Measurements from ENCODE around the gene POLR1G. TPM values are rescaled to one million over a fixed set of nuclear protein-coding genes. Genes with fewer than 3 reads are reported as not detected.
A peak's percentile ranks its signal among the peaks of the same experiment; 100 is the strongest.

POLR1G gene
- total RNA-seq, 1 donor from 2014 or later: 5.4 TPM

DNA sequence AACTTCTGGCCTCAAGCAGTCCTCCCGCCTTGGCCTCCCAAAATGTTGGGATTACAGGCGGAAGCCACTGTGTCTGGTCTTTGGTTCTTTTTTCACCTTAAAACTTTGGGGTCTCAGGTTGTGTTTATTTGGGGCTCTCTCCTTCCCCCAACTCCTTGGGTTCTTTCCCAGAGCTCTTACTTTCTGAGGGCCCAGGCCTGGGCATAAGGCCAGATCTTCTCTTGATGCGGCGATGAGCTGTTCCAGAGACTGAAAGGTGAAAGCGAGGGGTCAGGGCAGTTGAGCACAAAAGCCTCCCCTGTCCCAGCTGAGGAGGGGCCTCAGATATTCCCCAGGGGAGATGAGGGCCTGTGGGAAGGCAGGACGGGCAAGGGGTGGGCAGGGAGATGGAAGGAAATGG, 7.1 kb downstream of the POLR1G start:
- DNase-seq: no peak
- Histone ChIP-seq H3K9me3 (no peaks in the 10 kb centered on the region), H3K4me1 (no peaks in the 10 kb centered on the region), H3K27ac (no peak overlapping the region), H3K4me3 (no peak overlapping the region), H3K27me3 (no peaks in the 10 kb centered on the region), H3K36me3 (peaks cover 56% of the 10 kb centered on the region)
- intact Hi-C loops (cut with DNase I): no loop called here
- TF ChIP-seq, protein P1, sequence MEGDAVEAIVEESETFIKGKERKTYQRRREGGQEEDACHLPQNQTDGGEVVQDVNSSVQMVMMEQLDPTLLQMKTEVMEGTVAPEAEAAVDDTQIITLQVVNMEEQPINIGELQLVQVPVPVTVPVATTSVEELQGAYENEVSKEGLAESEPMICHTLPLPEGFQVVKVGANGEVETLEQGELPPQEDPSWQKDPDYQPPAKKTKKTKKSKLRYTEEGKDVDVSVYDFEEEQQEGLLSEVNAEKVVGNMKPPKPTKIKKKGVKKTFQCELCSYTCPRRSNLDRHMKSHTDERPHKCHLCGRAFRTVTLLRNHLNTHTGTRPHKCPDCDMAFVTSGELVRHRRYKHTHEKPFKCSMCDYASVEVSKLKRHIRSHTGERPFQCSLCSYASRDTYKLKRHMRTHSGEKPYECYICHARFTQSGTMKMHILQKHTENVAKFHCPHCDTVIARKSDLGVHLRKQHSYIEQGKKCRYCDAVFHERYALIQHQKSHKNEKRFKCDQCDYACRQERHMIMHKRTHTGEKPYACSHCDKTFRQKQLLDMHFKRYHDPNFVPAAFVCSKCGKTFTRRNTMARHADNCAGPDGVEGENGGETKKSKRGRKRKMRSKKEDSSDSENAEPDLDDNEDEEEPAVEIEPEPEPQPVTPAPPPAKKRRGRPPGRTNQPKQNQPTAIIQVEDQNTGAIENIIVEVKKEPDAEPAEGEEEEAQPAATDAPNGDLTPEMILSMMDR (IDR thresholded peaks at IDR 0.05): no peak
- ATAC-seq: no peak

DNA sequence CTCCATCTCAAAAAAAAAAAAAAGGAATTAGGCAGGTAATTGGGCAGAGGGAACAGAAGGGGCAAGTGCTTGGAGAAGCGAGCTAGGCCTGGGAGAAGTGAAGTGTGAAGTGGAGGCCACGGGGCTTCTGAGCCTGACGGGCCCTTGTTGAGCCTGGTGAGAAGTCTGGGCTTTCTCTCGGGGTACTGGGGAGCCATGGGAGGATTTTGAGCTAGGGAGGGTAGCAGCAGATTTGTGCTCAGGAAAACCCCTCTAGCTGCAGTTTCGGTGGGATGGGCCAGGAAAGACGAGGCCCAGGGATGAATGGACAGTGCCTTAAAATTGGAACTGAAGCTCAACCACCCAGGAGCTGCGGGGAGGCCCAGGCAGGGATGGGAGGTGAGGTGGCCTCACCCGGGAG, 8.0 kb downstream of the POLR1G start:
- peaks cover 6% of the 10 kb centered on the region for H3K4me1 ChIP-seq
- peaks cover 56% of the 10 kb centered on the region for H3K36me3 ChIP-seq

DNA sequence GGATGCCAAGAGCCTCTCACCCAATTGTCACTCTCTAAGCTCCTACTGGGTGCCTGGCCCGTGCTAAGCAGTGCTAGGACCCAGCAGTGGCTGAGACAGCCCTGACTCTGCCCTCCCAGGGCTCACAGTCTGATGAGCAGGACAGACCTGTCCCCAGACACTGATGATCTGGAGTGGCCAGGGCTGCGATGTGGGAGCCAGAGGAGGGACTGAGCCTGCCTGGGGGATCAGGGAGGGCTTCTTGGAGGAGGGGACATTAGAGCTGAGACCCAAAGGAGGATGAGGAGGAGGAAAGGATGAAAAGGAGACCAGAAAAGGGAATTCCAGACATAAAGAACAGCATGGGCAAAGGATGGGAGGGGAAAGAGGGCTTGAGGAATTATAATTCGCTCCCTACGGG, 10.7 kb downstream of the POLR1G start:
- ATAC-seq (no peak), DNase-seq (no peak)
- Histone ChIP-seq H3K4me1 (peaks cover 6% of the 10 kb centered on the region), H3K36me3 (peaks cover 56% of the 10 kb centered on the region), H3K9me3 (no peaks in the 10 kb centered on the region), H3K27me3 (no peaks in the 10 kb centered on the region), H3K4me3 (no peak overlapping the region), H3K27ac (no peak overlapping the region)
- TF ChIP-seq, protein P1 (IDR thresholded peaks at IDR 0.05): no peak
- intact Hi-C loops (cut with DNase I): no loop called here

More for the DNA sequence above, 8.0 kb downstream of the POLR1G start:
- TF ChIP-seq, protein P1 (IDR thresholded peaks at IDR 0.05): no peak
- intact Hi-C loops (cut with DNase I): no loop called here
- Histone ChIP-seq H3K9me3 (no peaks in the 10 kb centered on the region), H3K27ac (no peak overlapping the region), H3K4me3 (no peak overlapping the region), H3K27me3 (no peaks in the 10 kb centered on the region)
- DNase-seq (no peak), ATAC-seq (no peak)

DNA sequence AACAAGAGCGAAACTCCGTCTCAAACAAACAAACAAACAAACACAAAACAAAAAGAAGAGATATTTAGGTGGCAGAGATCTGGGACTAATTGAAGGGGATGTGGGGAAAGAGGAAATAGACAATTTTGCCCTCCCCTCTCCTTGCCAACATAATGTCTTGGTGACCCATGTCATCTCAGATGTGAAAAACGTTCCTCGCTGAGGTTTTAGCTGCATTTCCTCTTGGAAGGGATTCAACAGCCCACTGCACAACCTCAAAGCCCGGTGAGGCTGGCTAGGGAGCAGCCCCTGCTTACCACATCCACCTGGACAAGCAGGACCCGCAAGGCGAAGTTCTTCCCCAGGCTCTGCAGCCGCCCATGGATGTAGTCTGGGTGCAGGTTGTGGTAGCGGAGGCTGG, 12.4 kb downstream of the POLR1G start:
- Histone ChIP-seq H3K27me3 (no peaks in the 10 kb centered on the region), H3K36me3 (peaks cover 39% of the 10 kb centered on the region), H3K27ac (no peak overlapping the region), H3K4me1 (peaks cover 13% of the 10 kb centered on the region), H3K4me3 (no peak overlapping the region), H3K9me3 (no peaks in the 10 kb centered on the region)
- intact Hi-C loops (cut with DNase I): no loop called here
- DNase-seq: no peak
- TF ChIP-seq, protein P1 (IDR thresholded peaks at IDR 0.05): no peak
- no peak for ATAC-seq

DNA sequence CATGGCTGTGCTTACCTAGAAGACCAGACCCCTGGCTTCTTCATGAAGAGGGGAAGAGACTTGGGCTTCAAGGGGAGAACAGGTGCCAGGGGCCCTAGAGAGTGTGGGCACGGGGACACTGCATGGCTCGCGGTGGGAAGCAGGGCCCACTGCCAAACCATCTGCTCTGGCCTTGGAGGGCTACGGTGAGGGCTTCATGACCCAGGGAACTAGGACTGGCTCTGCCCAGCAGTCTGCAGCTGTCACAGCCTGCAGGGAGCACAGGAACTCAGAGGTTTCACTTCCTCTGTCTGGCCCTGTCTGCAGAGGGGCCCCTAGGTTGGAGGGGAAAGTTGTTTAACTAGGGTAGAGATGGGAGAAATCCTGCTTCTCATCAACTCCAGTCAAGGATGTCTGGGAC, 13.0 kb downstream of the POLR1G start:
- Histone ChIP-seq H3K27me3 (no peaks in the 10 kb centered on the region), H3K36me3 (peaks cover 33% of the 10 kb centered on the region), H3K4me1 (peaks cover 19% of the 10 kb centered on the region), H3K27ac (no peak overlapping the region), H3K4me3 (no peak overlapping the region), H3K9me3 (no peaks in the 10 kb centered on the region)
- DNase-seq: peak; percentile 66
- intact Hi-C loops (cut with DNase I): no loop called here
- TF ChIP-seq, protein P1 (IDR thresholded peaks at IDR 0.05): no peak
- ATAC-seq: peak; percentile 35

DNA sequence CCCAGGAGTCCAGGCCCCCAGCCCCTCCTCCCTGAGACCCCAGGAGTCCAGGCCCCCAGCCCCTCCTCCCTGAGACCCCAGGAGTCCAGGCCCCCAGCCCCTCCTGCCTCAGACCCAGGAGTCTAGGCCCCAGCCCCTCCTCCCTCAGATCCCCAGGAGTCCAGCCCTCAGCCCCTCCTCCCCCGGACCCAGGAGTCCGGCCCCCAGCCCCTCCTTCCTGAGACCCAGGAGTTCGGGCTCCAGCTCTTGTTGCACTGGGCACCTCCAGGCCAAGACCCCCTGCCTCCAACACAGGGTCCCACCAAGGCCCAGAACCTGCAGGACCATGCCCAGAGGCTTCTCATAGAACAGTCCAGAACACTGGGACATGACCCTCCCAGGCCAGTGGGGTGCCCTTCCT, 13.5 kb downstream of the POLR1G start:
- peaks cover 28% of the 10 kb centered on the region for H3K36me3 ChIP-seq
- ATAC-seq (no peak), DNase-seq (no peak)
- H3K4me3 ChIP-seq: no peak overlapping the region
- H3K9me3 ChIP-seq: no peaks in the 10 kb centered on the region
- no peaks in the 10 kb centered on the region for H3K27me3 ChIP-seq
- intact Hi-C loops (cut with DNase I): no loop called here
- TF ChIP-seq, protein P1 (IDR thresholded peaks at IDR 0.05): no peak
- H3K27ac ChIP-seq: no peak overlapping the region
- H3K4me1 ChIP-seq: peaks cover 23% of the 10 kb centered on the region

Measured in upper lobe of right lung (tissue), 1 donor.